ENCODE data around the gene CCNB1IP1.

DNA sequence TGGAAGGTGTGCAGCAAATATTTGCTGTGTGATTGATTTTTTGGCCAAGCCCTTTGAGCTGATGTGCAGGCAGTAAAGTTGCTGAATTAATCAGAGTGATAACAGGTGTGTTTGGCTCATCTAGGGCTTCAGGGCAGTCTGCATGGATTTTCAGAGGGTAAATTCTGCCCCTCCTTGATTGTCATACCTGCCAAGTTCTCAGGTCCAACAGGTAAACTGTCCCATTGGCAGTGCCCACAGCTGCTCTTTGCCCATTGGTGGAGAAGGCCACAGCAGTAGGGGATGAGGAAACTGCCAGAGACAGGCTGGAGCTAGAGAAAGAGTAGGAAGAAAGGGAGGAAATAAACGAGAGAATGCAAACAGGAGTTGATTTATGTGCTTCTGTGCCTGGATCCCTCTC, 46.7 kb upstream of the CCNB1IP1 start:
- TF ChIP-seq EZH2 (IDR thresholded peaks at IDR 0.05; ENCODE audit: borderline replicate concordance, low read length): no peak
- TF ChIP-seq, protein P1, sequence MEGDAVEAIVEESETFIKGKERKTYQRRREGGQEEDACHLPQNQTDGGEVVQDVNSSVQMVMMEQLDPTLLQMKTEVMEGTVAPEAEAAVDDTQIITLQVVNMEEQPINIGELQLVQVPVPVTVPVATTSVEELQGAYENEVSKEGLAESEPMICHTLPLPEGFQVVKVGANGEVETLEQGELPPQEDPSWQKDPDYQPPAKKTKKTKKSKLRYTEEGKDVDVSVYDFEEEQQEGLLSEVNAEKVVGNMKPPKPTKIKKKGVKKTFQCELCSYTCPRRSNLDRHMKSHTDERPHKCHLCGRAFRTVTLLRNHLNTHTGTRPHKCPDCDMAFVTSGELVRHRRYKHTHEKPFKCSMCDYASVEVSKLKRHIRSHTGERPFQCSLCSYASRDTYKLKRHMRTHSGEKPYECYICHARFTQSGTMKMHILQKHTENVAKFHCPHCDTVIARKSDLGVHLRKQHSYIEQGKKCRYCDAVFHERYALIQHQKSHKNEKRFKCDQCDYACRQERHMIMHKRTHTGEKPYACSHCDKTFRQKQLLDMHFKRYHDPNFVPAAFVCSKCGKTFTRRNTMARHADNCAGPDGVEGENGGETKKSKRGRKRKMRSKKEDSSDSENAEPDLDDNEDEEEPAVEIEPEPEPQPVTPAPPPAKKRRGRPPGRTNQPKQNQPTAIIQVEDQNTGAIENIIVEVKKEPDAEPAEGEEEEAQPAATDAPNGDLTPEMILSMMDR (IDR thresholded peaks at IDR 0.05; ENCODE audit: low read length): no peak

Measured in OCI-LY1 (cell line).